Thyroid gland (tissue), 4 donors: ENCODE results near the gene ZNF785. TPM values are rescaled to one million over a fixed set of nuclear protein-coding genes. Genes with fewer than 3 reads are reported as not detected.

Experiments used
- DNase-seq, 2 donors: peaks; one replicate each; pipeline ENCODE4 v3.0.0-alpha.2; 2019
- H3K27ac ChIP-seq, 3 donors: fragments of 200-600 bp; sonication (generic); 1 replicate in 2 of 3; 2 replicates in 1 of 3; pipeline ENCODE4 v1.5.1; 2016 to 2019; ENCODE audit warnings: mild to moderate bottlenecking in 1 of 3, moderate library complexity in 1 of 3
- H3K27me3 ChIP-seq: fragments of 200-600 bp; sonication (generic); one replicate; pipeline ENCODE4 v1.5.1; 2019
- H3K36me3 ChIP-seq, 2 donors: fragments of 200-600 bp; sonication (generic); one replicate each; pipeline ENCODE4 v1.5.1; 2016 to 2019
- H3K4me1 ChIP-seq, 2 donors: fragments of 200-600 bp; sonication (generic); one replicate each; pipeline ENCODE4 v1.5.1; 2017 to 2019
- H3K4me3 ChIP-seq, 3 donors: fragments of 200-600 bp; sonication (generic); replicated peaks in 1 of 3; 1 replicate in 2 of 3; 2 replicates in 1 of 3; pipeline ENCODE4 v1.5.1; 2016; ENCODE audit warnings: mild to moderate bottlenecking in 1 of 3
- H3K9me3 ChIP-seq: fragments of 200-600 bp; sonication (generic); one replicate; pipeline ENCODE4 v1.5.1; 2017
- POLR2A ChIP-seq, 2 donors: fragments of 450-650 bp; IDR thresholded peaks; one replicate each; pipeline ENCODE4 v1.6.1; 2017; ENCODE audit warnings: antibody characterized with exemption in 2 of 2, mild to moderate bottlenecking in 2 of 2, moderate library complexity in 1 of 2
- WGBS, 2 donors: methylation state at CpG; one replicate each; pipeline ENCODE4 v1.1.5; 2017; 5-methylcytosine and 5-hydroxymethylcytosine counted together
- intact Hi-C: fragments of 100-400 bp; cut with DNase I; formaldehyde crosslinking; loops from one replicate; pipeline ENCODE4 v1.15.1; 2023
- total RNA-seq, 4 donors: library from RNA; depleted of rRNA; stranded (reverse); fragments of >200 nt; gene quantifications; one replicate each; pipeline ENCODE4 v1.2.3, GENCODE V29; 2016
- TF ChIP-seq, protein P1 (sequence below), 6 experiments: fragments of 200-600 bp in 3 of 6; fragments of 450-650 bp in 3 of 6; sonication (generic) in 3 of 6; IDR thresholded peaks; one replicate each; pipeline ENCODE4 v1.5.1; 2016 to 2019; ENCODE audit warnings: antibody characterized with exemption in 6 of 6, mild to moderate bottlenecking in 2 of 6, inconsistent platforms in 1 of 6, moderate library complexity in 1 of 6

The ZNF785 gene
- total RNA-seq, 4 donors from 2014 or later: 10.3 to 16.9 (median 12.4) TPM

DNA sequence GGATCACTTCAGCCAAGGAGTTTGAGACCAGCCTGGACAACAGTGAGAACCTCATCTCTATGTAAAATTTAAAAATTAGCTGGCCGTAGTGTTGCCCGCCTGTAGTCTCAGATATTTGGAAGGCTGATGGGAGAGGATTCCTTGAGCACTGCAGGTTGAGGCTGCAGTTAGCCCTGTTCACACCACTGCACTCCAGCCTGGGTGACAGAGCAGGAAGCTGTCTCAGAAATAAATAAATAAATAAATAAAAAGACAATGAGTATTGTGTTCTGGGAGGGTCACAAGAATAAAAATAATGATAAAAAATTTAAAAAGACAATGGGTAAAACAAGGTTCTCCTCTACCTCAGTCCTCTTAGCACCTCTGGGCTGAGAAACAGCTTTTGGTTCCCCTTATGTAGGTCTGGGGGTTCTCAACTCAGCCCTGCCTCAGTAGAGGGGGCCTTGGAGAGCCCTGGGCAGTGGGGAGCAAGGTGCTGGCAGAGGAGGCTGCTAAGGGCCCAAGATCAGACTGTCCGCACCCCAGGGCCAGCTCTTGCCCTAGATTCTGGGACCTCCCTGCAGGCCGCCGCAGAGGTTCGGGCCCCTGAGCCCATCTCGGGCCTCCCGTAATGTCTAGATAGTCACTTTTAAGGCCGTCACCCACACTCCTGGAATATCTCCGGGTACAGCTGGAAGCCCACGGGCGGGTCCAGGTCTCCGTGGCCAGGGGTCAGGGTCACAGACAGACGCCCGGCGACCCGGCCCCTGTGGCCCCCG, 30.8 kb downstream of the ZNF785 start:
- Histone ChIP-seq H3K27ac (no peak overlapping the region), H3K36me3 (peaks cover 11% of the 10 kb centered on the region in 2 donors), H3K4me3 (no peak overlapping the region), H3K4me1 (peaks cover 6 to 13% of the 10 kb centered on the region in 2 donors), H3K27me3 (no peaks in the 10 kb centered on the region), H3K9me3 (no peaks in the 10 kb centered on the region)
- DNase-seq: no peak
- intact Hi-C loops: no loop called here
- TF ChIP-seq, protein P1, sequence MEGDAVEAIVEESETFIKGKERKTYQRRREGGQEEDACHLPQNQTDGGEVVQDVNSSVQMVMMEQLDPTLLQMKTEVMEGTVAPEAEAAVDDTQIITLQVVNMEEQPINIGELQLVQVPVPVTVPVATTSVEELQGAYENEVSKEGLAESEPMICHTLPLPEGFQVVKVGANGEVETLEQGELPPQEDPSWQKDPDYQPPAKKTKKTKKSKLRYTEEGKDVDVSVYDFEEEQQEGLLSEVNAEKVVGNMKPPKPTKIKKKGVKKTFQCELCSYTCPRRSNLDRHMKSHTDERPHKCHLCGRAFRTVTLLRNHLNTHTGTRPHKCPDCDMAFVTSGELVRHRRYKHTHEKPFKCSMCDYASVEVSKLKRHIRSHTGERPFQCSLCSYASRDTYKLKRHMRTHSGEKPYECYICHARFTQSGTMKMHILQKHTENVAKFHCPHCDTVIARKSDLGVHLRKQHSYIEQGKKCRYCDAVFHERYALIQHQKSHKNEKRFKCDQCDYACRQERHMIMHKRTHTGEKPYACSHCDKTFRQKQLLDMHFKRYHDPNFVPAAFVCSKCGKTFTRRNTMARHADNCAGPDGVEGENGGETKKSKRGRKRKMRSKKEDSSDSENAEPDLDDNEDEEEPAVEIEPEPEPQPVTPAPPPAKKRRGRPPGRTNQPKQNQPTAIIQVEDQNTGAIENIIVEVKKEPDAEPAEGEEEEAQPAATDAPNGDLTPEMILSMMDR (IDR thresholded peaks at IDR 0.05): no peak
- 96 to 99% methylated on average over 3 to 9 of the region's 18 CpGs for WGBS, 2 donors

DNA sequence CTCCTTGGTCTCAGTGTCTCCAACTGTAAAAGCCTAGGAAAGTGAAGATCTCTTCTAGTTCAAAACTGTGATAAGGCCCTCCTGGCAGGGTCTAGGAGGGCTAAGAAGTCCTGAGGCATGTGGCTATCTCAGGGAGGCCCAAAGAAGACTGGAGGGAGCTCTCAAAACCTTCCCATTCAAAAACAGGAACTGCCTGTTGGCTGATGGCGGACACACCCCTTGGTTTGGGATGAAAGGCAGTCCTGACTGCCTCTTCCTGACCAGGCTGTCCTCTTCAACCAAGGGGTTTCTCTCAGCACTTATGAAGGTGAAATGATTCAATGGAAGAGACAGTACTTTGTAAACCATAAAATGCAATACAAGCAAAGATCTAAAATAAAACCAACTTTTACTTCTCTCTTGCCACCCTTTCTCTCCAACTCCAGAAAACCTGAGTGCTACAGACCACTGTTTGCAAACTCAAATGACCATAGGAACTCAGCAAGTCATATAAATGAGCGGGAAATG, 32.1 kb downstream of the ZNF785 start:
- 89 to 94% methylated on average over 2 of the region's 2 CpGs for WGBS, 2 donors

DNA sequence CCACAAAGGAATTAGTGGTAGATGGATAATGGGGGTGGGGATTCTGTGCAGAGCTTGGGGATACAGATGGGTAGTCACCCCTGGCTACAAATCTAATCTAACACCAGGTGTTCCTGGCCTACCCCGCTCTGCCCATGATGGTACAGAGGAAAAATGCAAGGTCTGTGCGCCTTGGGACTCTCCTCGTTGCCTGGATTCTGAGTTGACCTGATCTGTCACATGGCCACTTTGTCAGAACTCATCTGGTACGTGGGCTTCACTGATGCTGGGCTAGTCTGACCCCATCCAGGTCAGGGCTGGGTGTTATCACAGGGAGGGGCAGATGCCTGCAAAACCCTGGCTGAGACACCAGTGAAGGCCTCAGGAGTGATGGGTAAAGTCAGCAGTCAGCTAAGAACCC, 32.5 kb downstream of the ZNF785 start:
- no peaks in the 10 kb centered on the region for H3K9me3 ChIP-seq
- intact Hi-C loops: no loop called here
- H3K27me3 ChIP-seq: no peaks in the 10 kb centered on the region
- peaks cover 6 to 10% of the 10 kb centered on the region in 2 donors for H3K4me1 ChIP-seq
- TF ChIP-seq, protein P1 (IDR thresholded peaks at IDR 0.05): no peak
- TF ChIP-seq POLR2A (IDR thresholded peaks at IDR 0.05): no peak
- H3K36me3 ChIP-seq: peaks cover 11% of the 10 kb centered on the region in 2 donors
- no peak for DNase-seq
- WGBS, 2 donors: 84 to 100% methylated on average over 4 of the region's 4 CpGs
- H3K4me3 ChIP-seq: no peak overlapping the region
- H3K27ac ChIP-seq: no peak overlapping the region

More for the DNA sequence above, 32.1 kb downstream of the ZNF785 start:
- no peak for TF ChIP-seq POLR2A (IDR thresholded peaks at IDR 0.05)
- TF ChIP-seq, protein P1 (IDR thresholded peaks at IDR 0.05): no peak
- Histone ChIP-seq H3K27ac (no peak overlapping the region), H3K36me3 (peaks cover 11% of the 10 kb centered on the region in 2 donors), H3K4me1 (peaks cover 6 to 10% of the 10 kb centered on the region in 2 donors), H3K9me3 (no peaks in the 10 kb centered on the region), H3K27me3 (no peaks in the 10 kb centered on the region), H3K4me3 (no peak overlapping the region)
- no peak for DNase-seq
- intact Hi-C loops: no loop called here

DNA sequence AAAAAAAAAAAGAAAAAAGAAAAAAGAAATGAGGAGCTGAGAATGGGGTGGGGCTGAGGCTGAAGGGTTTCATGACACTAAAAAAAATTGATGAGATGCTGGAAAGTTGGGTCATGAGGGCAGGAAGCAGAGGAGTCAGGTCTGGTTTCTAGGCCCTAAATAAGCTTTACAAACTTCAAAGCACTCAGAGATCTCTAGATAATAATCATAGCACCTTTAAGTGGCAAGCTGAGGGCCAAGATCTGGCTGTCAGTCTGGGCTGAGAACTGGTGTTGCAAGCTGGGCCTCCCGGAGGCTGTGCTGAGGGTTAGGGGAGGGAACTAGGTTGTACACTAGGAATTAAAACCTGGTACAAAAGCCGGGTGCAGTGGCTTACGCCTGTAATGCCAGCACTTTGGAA, 33.7 kb downstream of the ZNF785 start:
- 58 to 67% methylated on average over 3 of the region's 3 CpGs for WGBS, 2 donors

More for the DNA sequence above, 33.7 kb downstream of the ZNF785 start:
- intact Hi-C loops: no loop called here
- Histone ChIP-seq H3K27me3 (no peaks in the 10 kb centered on the region), H3K9me3 (no peaks in the 10 kb centered on the region), H3K27ac (no peak overlapping the region), H3K4me1 (peaks cover 0 to 2% of the 10 kb centered on the region in 2 donors), H3K4me3 (no peak overlapping the region), H3K36me3 (peaks cover 11% of the 10 kb centered on the region in 2 donors)
- TF ChIP-seq, protein P1 (IDR thresholded peaks at IDR 0.05): no peak
- no peak for TF ChIP-seq POLR2A (IDR thresholded peaks at IDR 0.05)
- no peak for DNase-seq
